H1 (cell line): ENCODE results near the gene MYOD1. TPM values are rescaled to one million over a fixed set of nuclear protein-coding genes. Genes with fewer than 3 reads are reported as not detected.

Experiments used
- CTCF ChIA-PET: fragments of 300-600 bp; sonication (Branson Sonifier 250); formaldehyde crosslinking; loops from one replicate; lab custom pipeline; 2021; ENCODE audit not compliant: partially characterized antibody; lab: Charles Lee
- POLR2A ChIA-PET: fragments of 300-600 bp; sonication (Branson Sonifier 250); formaldehyde crosslinking; loops from one replicate; lab custom pipeline; 2021; ENCODE audit warnings: inconsistent platforms; ENCODE audit not compliant: partially characterized antibody; lab: Charles Lee
- DNase-seq, 2 experiments: peaks; one replicate each; pipeline versions ENCODE4 v3.0.0 to v3.0.0-alpha.2; 2010 to 2022; ENCODE audit warnings: low spot score in 2 of 2, low read depth in 1 of 2, mixed read lengths in 1 of 2
- FAIRE-seq: peaks from 2 replicates; lab custom pipeline; 2011; peaks lifted over from hg19 to GRCh38; lab: Jason Lieb, UNC
- H2AFZ ChIP-seq: 2 replicates; pipeline ENCODE4 v1.8.1; 2012; ENCODE audit warnings: low read length, inconsistent platforms
- H2AK5ac ChIP-seq: 2 replicates; pipeline ENCODE4 v1.6.1; 2013; ENCODE audit warnings: low read depth, low read length
- H2BK120ac ChIP-seq: replicated peaks from 2 replicates; pipeline ENCODE3; 2013; ENCODE audit warnings: low read depth, low read length, inconsistent platforms
- H2BK12ac ChIP-seq: 2 replicates; pipeline ENCODE4 v1.6.1; 2013; ENCODE audit warnings: low read depth, low read length
- H2BK15ac ChIP-seq: 2 replicates; pipeline ENCODE4 v1.6.1; 2013; ENCODE audit warnings: low read length
- H2BK20ac ChIP-seq: 2 replicates; pipeline ENCODE4 v1.6.1; 2013; ENCODE audit warnings: low read length
- H2BK5ac ChIP-seq: 2 replicates; pipeline ENCODE4 v1.6.1; 2013; ENCODE audit warnings: low read depth, low read length
- H3K14ac ChIP-seq: 2 replicates; pipeline ENCODE4 v1.6.1; 2013; ENCODE audit warnings: inconsistent platforms; ENCODE audit not compliant: insufficient read length
- H3K18ac ChIP-seq: 2 replicates; pipeline ENCODE4 v1.6.1; 2013; ENCODE audit warnings: low read length; ENCODE audit errors: extremely low read depth
- H3K23ac ChIP-seq: 2 replicates; pipeline ENCODE4 v1.6.1; 2013; ENCODE audit warnings: inconsistent platforms; ENCODE audit not compliant: insufficient read length
- H3K23me2 ChIP-seq: 2 replicates; pipeline ENCODE4 v1.6.1; 2013; ENCODE audit warnings: low read depth, low read length
- H3K27ac ChIP-seq: 2 replicates; pipeline ENCODE4 v1.6.1; 2011; ENCODE audit warnings: low read depth, low read length, inconsistent platforms
- H3K27me3 ChIP-seq, 4 experiments: replicated peaks in 1 of 4; 1 replicate in 1 of 4; 2 replicates in 3 of 4; pipeline versions ENCODE4 v1.6.1 to v1.8.1; 2011 to 2013; ENCODE audit warnings: low read length in 3 of 4, mild to moderate bottlenecking in 3 of 4, inconsistent platforms in 2 of 4, mixed read lengths in 2 of 4, moderate library complexity in 1 of 4; ENCODE audit not compliant: control insufficient read depth in 3 of 4, insufficient read depth in 3 of 4; ENCODE audit errors: extremely low read depth in 1 of 4
- H3K36me3 ChIP-seq, 4 experiments: 2 replicates each; pipeline versions ENCODE4 v1.6.1 to v1.8.1; 2011 to 2013; ENCODE audit warnings: mild to moderate bottlenecking in 4 of 4, low read length in 3 of 4, moderate library complexity in 2 of 4, control low read depth in 1 of 4, inconsistent platforms in 1 of 4; ENCODE audit not compliant: insufficient read depth in 4 of 4, control insufficient read depth in 2 of 4
- H3K4ac ChIP-seq: replicated peaks from 2 replicates; pipeline ENCODE3; 2013; ENCODE audit warnings: low read length, low read depth, mixed read lengths, inconsistent platforms; ENCODE audit not compliant: insufficient read length
- H3K4me1 ChIP-seq, 4 experiments: replicated peaks in 1 of 4; 1 replicate in 1 of 4; 2 replicates in 3 of 4; pipeline versions ENCODE4 v1.6.1 to v1.8.1; 2011 to 2013; ENCODE audit warnings: low read length in 3 of 4, inconsistent platforms in 2 of 4, mixed read lengths in 1 of 4; ENCODE audit not compliant: insufficient read depth in 4 of 4, control insufficient read depth in 3 of 4
- H3K4me2 ChIP-seq, 2 experiments: 2 replicates each; pipeline versions ENCODE4 v1.6.1 to v1.8.1; 2011 to 2013; ENCODE audit warnings: low read depth in 2 of 2, low read length in 2 of 2, control low read depth in 1 of 2, inconsistent platforms in 1 of 2, mild to moderate bottlenecking in 1 of 2; ENCODE audit not compliant: insufficient read depth in 1 of 2
- H3K4me3 ChIP-seq, 4 experiments: fragments of 200-600, 300-600 bp in 1 of 4; sonication (generic), shearing (Covaris generic), sonication (Bioruptor Twin) in 1 of 4; 2 replicates each; pipeline versions ENCODE4 v1.5.1 to v1.8.1; 2011 to 2016; ENCODE audit warnings: low read length in 4 of 4, low read depth in 3 of 4, control low read depth in 2 of 4, inconsistent platforms in 2 of 4, mild to moderate bottlenecking in 2 of 4, mixed read lengths in 1 of 4, moderate library complexity in 1 of 4; ENCODE audit not compliant: insufficient read depth in 2 of 4; ENCODE audit errors: extremely low read depth in 1 of 4
- H3K56ac ChIP-seq: replicated peaks from 2 replicates; pipeline ENCODE3; 2013; ENCODE audit warnings: low read depth, mild to moderate bottlenecking, mixed read lengths, low read length, inconsistent platforms; ENCODE audit not compliant: insufficient read length
- H3K79me1 ChIP-seq: 2 replicates; pipeline ENCODE4 v1.6.1; 2013; ENCODE audit warnings: low read depth, low read length, control low read depth
- H3K79me2 ChIP-seq, 2 experiments: 2 replicates each; pipeline versions ENCODE4 v1.6.1 to v1.8.1; 2012 to 2013; ENCODE audit warnings: low read length in 2 of 2, mild to moderate bottlenecking in 2 of 2, inconsistent platforms in 1 of 2; ENCODE audit not compliant: insufficient read depth in 2 of 2, control insufficient read depth in 1 of 2
- H3K9ac ChIP-seq, 4 experiments: replicated peaks in 1 of 4; 1 replicate in 1 of 4; 2 replicates in 3 of 4; pipeline versions ENCODE4 v1.6.1 to v1.8.1; 2011 to 2013; ENCODE audit warnings: low read depth in 3 of 4, low read length in 3 of 4, control low read depth in 2 of 4, mild to moderate bottlenecking in 2 of 4, moderate library complexity in 2 of 4, inconsistent platforms in 1 of 4; ENCODE audit errors: extremely low read depth in 1 of 4
- H3K9me3 ChIP-seq, 2 experiments: 2 replicates each; pipeline versions ENCODE4 v1.6.1 to v1.8.1; 2012 to 2013; ENCODE audit warnings: mild to moderate bottlenecking in 2 of 2, moderate library complexity in 2 of 2, control low read depth in 1 of 2, inconsistent platforms in 1 of 2, low read depth in 1 of 2, low read length in 1 of 2, mixed read lengths in 1 of 2; ENCODE audit not compliant: insufficient read depth in 2 of 2
- H4K20me1 ChIP-seq, 2 experiments: replicated peaks in 1 of 2; 2 replicates each; pipeline versions ENCODE3 to v1.8.1; 2011 to 2013; ENCODE audit warnings: inconsistent platforms in 2 of 2, low read length in 2 of 2, mild to moderate bottlenecking in 1 of 2; ENCODE audit not compliant: insufficient read depth in 2 of 2, control insufficient read depth in 1 of 2
- H4K5ac ChIP-seq: 2 replicates; pipeline ENCODE4 v1.6.1; 2013; ENCODE audit warnings: low read length, low read depth, mixed read lengths, inconsistent platforms; ENCODE audit not compliant: insufficient read length
- H4K8ac ChIP-seq: 2 replicates; pipeline ENCODE4 v1.8.0; 2013; ENCODE audit warnings: mild to moderate bottlenecking, moderate library complexity, low read length, inconsistent platforms; ENCODE audit not compliant: insufficient read depth; ENCODE audit errors: extremely low read depth
- H4K91ac ChIP-seq: replicated peaks from 2 replicates; pipeline ENCODE3; 2013; ENCODE audit warnings: low read length, mixed read lengths, inconsistent platforms; ENCODE audit not compliant: insufficient read length
- ASH2L ChIP-seq: fragments of 200-600, 300-600 bp; sonication (generic); IDR thresholded peaks from one replicate; pipeline ENCODE4 v1.7.1; 2017; ENCODE audit warnings: low read length
- CEBPB ChIP-seq: IDR thresholded peaks from 2 replicates; pipeline ENCODE4 v1.6.1; 2012; ENCODE audit warnings: low read depth, low read length
- CHD1 ChIP-seq: IDR thresholded peaks from 2 replicates; pipeline ENCODE4 v1.6.1; 2012; ENCODE audit warnings: low read depth, low read length, improper control_type of control experiment
- CHD2 ChIP-seq: IDR thresholded peaks from 2 replicates; pipeline ENCODE4 v1.6.1; 2012; ENCODE audit warnings: low read length, improper control_type of control experiment
- CREB1 ChIP-seq: IDR thresholded peaks from 2 replicates; pipeline ENCODE4 v1.6.1; 2012; ENCODE audit warnings: inconsistent platforms
- GTF2F1 ChIP-seq: IDR thresholded peaks from 2 replicates; pipeline ENCODE4 v1.6.1; 2012; ENCODE audit warnings: low read depth, low read length, improper control_type of control experiment, borderline replicate concordance
- HDAC2 ChIP-seq, 2 experiments: fragments of 300-600 bp in 1 of 2; sonication (generic) in 1 of 2; IDR thresholded peaks; 2 replicates each; pipeline ENCODE4 v1.6.1; 2011 to 2012; ENCODE audit warnings: low read depth in 2 of 2, low read length in 2 of 2, mild to moderate bottlenecking in 2 of 2, moderate library complexity in 2 of 2, borderline replicate concordance in 1 of 2, inconsistent platforms in 1 of 2
- HDAC6 ChIP-seq: IDR thresholded peaks from one replicate; pipeline ENCODE4 v1.7.1; 2012; ENCODE audit warnings: low read depth, mild to moderate bottlenecking, inconsistent platforms, low read length, moderate library complexity
- PHF8 ChIP-seq: fragments of 200-600 bp; sonication (generic); conservative IDR thresholded peaks from 2 replicates; pipeline ENCODE4 v1.7.1; 2012; ENCODE audit warnings: low read depth, mild to moderate bottlenecking, inconsistent platforms, low read length, moderate library complexity
- POLR2AphosphoS5 ChIP-seq: IDR thresholded peaks from 2 replicates; pipeline ENCODE4 v1.6.1; 2011; ENCODE audit warnings: low read depth, low read length
- RAD21 ChIP-seq, 2 experiments: IDR thresholded peaks in 1 of 2; conservative IDR thresholded peaks in 1 of 2; 2 replicates each; pipeline ENCODE4 v1.6.1; 2011; ENCODE audit warnings: low read depth in 2 of 2, low read length in 2 of 2, improper control_type of control experiment in 1 of 2, inconsistent platforms in 1 of 2, mild to moderate bottlenecking in 1 of 2, moderate library complexity in 1 of 2
- RXRA ChIP-seq: IDR thresholded peaks from 2 replicates; pipeline ENCODE4 v1.6.1; 2011; ENCODE audit warnings: low read depth, mild to moderate bottlenecking, low read length, moderate library complexity; ENCODE audit not compliant: insufficient read depth
- TCF12 ChIP-seq: IDR thresholded peaks from 2 replicates; pipeline ENCODE4 v1.6.1; 2011; ENCODE audit warnings: low read depth, mild to moderate bottlenecking, low read length
- ZNF274 ChIP-seq: IDR thresholded peaks from 2 replicates; pipeline ENCODE4 v1.7.0; 2012; ENCODE audit warnings: low read length, borderline replicate concordance; ENCODE audit errors: extremely low read depth
- WGBS, 2 experiments: shearing (Covaris generic) in 1 of 2; methylation state at CpG; one replicate each; pipeline versions ENCODE4 v1.1.6 to v1.1.7; 2013 to 2015; ENCODE audit warnings: low lambda C conversion rate in 2 of 2, mixed read lengths in 2 of 2, inconsistent platforms in 1 of 2, low coverage in 1 of 2, missing lambda C conversion rate in 1 of 2; ENCODE audit not compliant: insufficient replicate concordance in 2 of 2, insufficient coverage in 1 of 2, insufficient read length in 1 of 2; ENCODE audit errors: extremely low coverage in 1 of 2, missing lambda C conversion rate in 1 of 2; 5-methylcytosine and 5-hydroxymethylcytosine counted together
- polyA plus RNA-seq, 7 experiments: library from polyadenylated mRNA; depleted of rRNA in 3 of 7; stranded (reverse) in 5 of 7; unstranded in 2 of 7; fragments of >200 nt in 5 of 7; fragments of 200-250 nt in 2 of 7; gene quantifications; 1 replicate in 5 of 7; 2 replicates in 1 of 7; 4 replicates in 1 of 7; pipeline versions ENCODE4 v1.2.1 to v1.2.3, GENCODE V29; 2011 to 2013; ENCODE audit warnings: missing spikeins in 2 of 7, mixed read lengths in 2 of 7
- total RNA-seq: library from RNA; stranded (reverse); fragmentation: NEBNext Ultra II Directional; extraction: Animal tissue kit (Norgen Biotek cat#: 25700); gene quantifications from 2 replicates; pipeline ENCODE4 v1.2.1, GENCODE V29; 2021

The MYOD1 gene
- total and polyA plus RNA-seq, 2 of the 8 experiments (the other 6 are each of a cell fraction or from before 2014, with no cell fraction given) = not detected

DNA sequence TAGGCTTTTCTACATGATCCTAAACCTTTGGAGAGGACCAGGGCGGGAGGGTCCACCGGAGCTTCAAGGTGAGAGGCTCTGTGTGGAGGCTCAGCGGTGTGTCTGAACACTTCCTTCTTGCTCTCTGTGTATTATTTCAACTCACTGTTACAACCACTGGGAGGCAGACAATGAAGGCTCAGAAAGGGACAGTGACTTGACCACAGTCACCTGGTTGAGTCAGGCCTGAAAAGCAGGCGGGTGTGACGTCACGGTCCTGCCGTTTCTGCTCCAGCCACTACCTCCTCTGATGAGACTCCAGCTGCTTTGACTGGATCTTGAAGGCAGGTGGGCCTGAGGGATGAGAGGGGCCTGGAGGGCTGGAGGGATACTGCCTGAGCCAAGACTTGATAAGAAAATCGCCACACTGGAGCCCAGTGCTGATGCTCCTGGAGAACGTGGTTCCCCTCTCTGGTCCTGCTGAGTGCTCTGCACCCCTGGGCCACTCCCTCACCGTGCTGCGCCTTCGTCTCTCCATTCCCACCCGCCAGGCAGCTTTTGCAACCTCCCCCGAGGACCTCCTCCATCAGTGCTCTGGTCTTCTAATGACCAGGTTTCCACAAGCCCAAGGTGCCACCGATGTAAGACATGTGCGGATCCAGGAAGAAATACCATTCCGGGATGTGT lies 43.1 kb downstream of the MYOD1 start:
- no peak overlapping the region for H2BK12ac ChIP-seq
- H2BK15ac ChIP-seq = no peak overlapping the region
- H3K18ac ChIP-seq = no peak overlapping the region
- no peak overlapping the region for H2BK120ac ChIP-seq
- H3K36me3 ChIP-seq = no peaks in the 10 kb centered on the region
- no peak overlapping the region for H2BK5ac ChIP-seq
- H2AK5ac ChIP-seq = no peak overlapping the region
- H3K27me3 ChIP-seq = no peaks in the 10 kb centered on the region
- peaks cover 9% of the 10 kb centered on the region; the same call in 1 of the 2 replicates for H3K23me2 ChIP-seq
- CTCF ChIA-PET = interaction anchor here (1.0 to 6.7 kb wide), 20 partner anchors 8 to 217 kb away, joined by 3 to 82 read pairs (median 10); partner anchors contain the start of gene KCNC1
- no peak overlapping the region for H2BK20ac ChIP-seq
- H3K14ac ChIP-seq = no peak overlapping the region
- FAIRE-seq = no peak
- H3K9ac ChIP-seq = no peak overlapping the region
- H3K9me3 ChIP-seq = no peaks in the 10 kb centered on the region
- H4K20me1 ChIP-seq = peaks cover 0 to 2% of the 10 kb centered on the region in 2 experiments
- POLR2A ChIA-PET = no interaction called here
- H4K91ac ChIP-seq = no peak overlapping the region
- 85% methylated on average over 17 of the region's 17 CpGs; no CpG with 5 or more reads in 1 of the 2 experiments for WGBS, 2 experiments
- H3K4me1 ChIP-seq = peaks cover 0 to 7% (median 1%) of the 10 kb centered on the region in 4 experiments; a peak in 3 of 7 replicates
- H3K79me1 ChIP-seq = no peaks in the 10 kb centered on the region
- no peak overlapping the region for H3K4me2 ChIP-seq
- no peak overlapping the region for H4K8ac ChIP-seq
- H3K23ac ChIP-seq = no peak overlapping the region
- H3K56ac ChIP-seq = no peak overlapping the region
- H4K5ac ChIP-seq = no peak overlapping the region
- H3K79me2 ChIP-seq = no peaks in the 10 kb centered on the region
- no peak for DNase-seq
- no peak overlapping the region for H3K4me3 ChIP-seq
- no peak overlapping the region for H3K4ac ChIP-seq
- H2AFZ ChIP-seq = no peak overlapping the region
- no peak overlapping the region for H3K27ac ChIP-seq
- TF ChIP-seq CREB1 = no peak
- TF ChIP-seq HDAC2 (IDR thresholded peaks at IDR 0.05; ENCODE audit: borderline replicate concordance in 1 of 2, low read depth in 2 of 2, low read length in 2 of 2) = no peak
- no peak for TF ChIP-seq POLR2AphosphoS5
- TF ChIP-seq GTF2F1 = no peak
- TF ChIP-seq ZNF274 = no peak
- TF ChIP-seq TCF12 = no peak
- TF ChIP-seq RAD21 (IDR thresholded peaks at IDR 0.05 in 1 of 2, conservative IDR thresholded peaks at IDR 0.05 in 1 of 2; ENCODE audit: low read depth in 2 of 2, low read length in 2 of 2) = no peak
- no peak for TF ChIP-seq PHF8
- TF ChIP-seq ASH2L = no peak
- TF ChIP-seq CHD2 = no peak
- no peak for TF ChIP-seq CEBPB
- TF ChIP-seq HDAC6 = no peak
- no peak for TF ChIP-seq CHD1
- TF ChIP-seq RXRA = no peak
